Transverse colon (tissue), 4 donors: ENCODE results near the gene POU2F3. TPM values are rescaled to one million over a fixed set of nuclear protein-coding genes. Genes with fewer than 3 reads are reported as not detected.

Experiments
- DNase-seq: peaks from one replicate; pipeline ENCODE4 v3.0.0-alpha.2; 2019
- H3K27ac ChIP-seq, 4 donors: fragments of 200-600 bp; sonication (generic); 2 replicates each; pipeline ENCODE4 v1.5.1; 2016 to 2018; ENCODE audit warnings: inconsistent platforms in 4 of 4
- H3K27me3 ChIP-seq: fragments of 200-600 bp; sonication (generic); 2 replicates; pipeline ENCODE4 v1.5.1; 2017; ENCODE audit warnings: inconsistent platforms
- H3K36me3 ChIP-seq, 4 donors: fragments of 200-600 bp; sonication (generic); 2 replicates each; pipeline ENCODE4 v1.5.1; 2017 to 2019; ENCODE audit warnings: inconsistent platforms in 4 of 4
- H3K4me1 ChIP-seq, 4 donors: fragments of 200-600 bp; sonication (generic); 2 replicates each; pipeline ENCODE4 v1.5.1; 2017 to 2020; ENCODE audit warnings: inconsistent platforms in 4 of 4
- H3K4me3 ChIP-seq, 4 donors: fragments of 200-600 bp; sonication (generic); 1 replicate in 1 of 4; 2 replicates in 3 of 4; pipeline versions ENCODE4 v1.5.1 to v1.6.1; 2017 to 2019; ENCODE audit warnings: inconsistent platforms in 4 of 4
- H3K9me3 ChIP-seq, 2 donors: fragments of 200-600 bp; sonication (generic); 2 replicates each; pipeline ENCODE4 v1.5.1; 2017 to 2019; ENCODE audit warnings: inconsistent platforms in 2 of 2
- CTCF ChIP-seq, 5 experiments: fragments of 200-600 bp in 3 of 5; fragments of 450-650 bp in 2 of 5; sonication (generic) in 3 of 5; IDR thresholded peaks; 1 replicate in 2 of 5; 2 replicates in 3 of 5; pipeline ENCODE4 v1.5.1; 2016 to 2017; ENCODE audit warnings: antibody characterized with exemption in 5 of 5, inconsistent platforms in 3 of 5, mild to moderate bottlenecking in 2 of 5, moderate library complexity in 1 of 5
- EP300 ChIP-seq: sonication (generic); formaldehyde crosslinking; IDR thresholded peaks from one replicate; pipeline ENCODE4 v1.6.1; 2017; ENCODE audit warnings: antibody characterized with exemption, low read depth
- POLR2A ChIP-seq: fragments of 450-650 bp; IDR thresholded peaks from one replicate; pipeline ENCODE4 v1.6.1; 2016; ENCODE audit warnings: antibody characterized with exemption, mild to moderate bottlenecking, moderate library complexity
- POLR2AphosphoS5 ChIP-seq, 3 donors: sonication (generic); formaldehyde crosslinking; IDR thresholded peaks; one replicate each; pipeline ENCODE4 v1.6.1; 2016; ENCODE audit warnings: antibody characterized with exemption in 3 of 3
- WGBS, 2 donors: methylation state at CpG; one replicate each; pipeline ENCODE4 v1.1.5; 2018; ENCODE audit warnings: low coverage in 1 of 2; 5-methylcytosine and 5-hydroxymethylcytosine counted together
- in situ Hi-C, 4 donors: fragments of 200-750 bp; cut with MboI; loops; one replicate each; pipeline versions ENCODE4 v1.15.0 to v1.15.1; 2017; ENCODE audit warnings: low sequenced_read_pairs in 3 of 4, low pct_ligation_motif_present in 1 of 4, low pct_unique_long_range_greater_than_20kb in 1 of 4
- intact Hi-C: fragments of 100-400 bp; cut with DNase I; formaldehyde crosslinking; loops from one replicate; pipeline ENCODE4 v1.15.1; 2023; ENCODE audit warnings: low total_unique reads
- total RNA-seq, 4 donors: library from RNA; depleted of rRNA; stranded (reverse); fragments of >200 nt; gene quantifications; one replicate each; pipeline ENCODE4 v1.1.0, GENCODE V29; 2016

The POU2F3 gene
- total RNA-seq, 4 donors from 2014 or later, result 1.9 to 2.2 TPM; not detected in 2

DNA sequence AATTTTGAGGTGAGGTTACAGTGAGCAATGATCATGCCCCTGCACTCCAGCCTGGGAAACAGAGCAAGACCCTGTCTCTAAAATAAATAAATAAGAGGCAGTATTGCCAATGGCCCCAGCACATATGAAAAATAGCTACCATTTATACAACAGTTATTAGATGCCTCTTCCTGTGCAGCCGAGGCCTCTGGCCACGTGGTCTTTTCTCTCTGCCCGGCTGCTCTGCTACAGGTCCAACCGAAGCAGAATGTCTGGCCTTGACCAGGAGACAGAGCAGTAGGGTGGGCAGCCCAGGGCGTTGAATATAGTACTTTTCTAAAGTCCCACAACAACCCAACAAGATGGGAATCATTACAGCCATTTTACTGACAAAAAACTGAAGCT is 41.5 kb upstream of the POU2F3 start:
- H3K27ac ChIP-seq, result peak overlapping the region in 3 of 4 donors; percentile 79 to 83 (median 83)
- H3K36me3 ChIP-seq, result no peaks in the 10 kb centered on the region
- TF ChIP-seq POLR2A (no peak), EP300 (no peak), POLR2AphosphoS5 (IDR thresholded peaks at IDR 0.05) (no peak), CTCF (IDR thresholded peaks at IDR 0.05) (no peak)
- in situ Hi-C loops (no loop called here), intact Hi-C loops (no loop called here)
- no peaks in the 10 kb centered on the region for H3K9me3 ChIP-seq
- no peak for DNase-seq
- H3K4me1 ChIP-seq, result peaks cover 35 to 49% (median 42%) of the 10 kb centered on the region in 4 donors
- H3K4me3 ChIP-seq, result no peak overlapping the region
- 75% methylated on average over 5 of the region's 5 CpGs; no CpG with 5 or more reads in 1 of the 2 donors for WGBS, 2 donors
- no peaks in the 10 kb centered on the region for H3K27me3 ChIP-seq

GRCh38 chr11:120198787-120199469 is 41.0 kb upstream of the POU2F3 start:
- DNase-seq, result peak; percentile 70
- Histone ChIP-seq H3K9me3 (no peaks in the 10 kb centered on the region), H3K27ac (peak overlapping the region in 3 of 4 donors; percentile 79 to 83 (median 83)), H3K4me3 (no peak overlapping the region), H3K4me1 (peaks cover 35 to 49% (median 42%) of the 10 kb centered on the region in 4 donors), H3K27me3 (no peaks in the 10 kb centered on the region), H3K36me3 (no peaks in the 10 kb centered on the region)
- TF ChIP-seq CTCF (IDR thresholded peaks at IDR 0.05) (no peak), POLR2A (peak; percentile 29), EP300 (no peak), POLR2AphosphoS5 (IDR thresholded peaks at IDR 0.05) (peak in 1 of 3 donors; percentile 54)
- 81% methylated on average over 9 of the region's 9 CpGs; no CpG with 5 or more reads in 1 of the 2 donors for WGBS, 2 donors
- in situ Hi-C loops (no loop called here), intact Hi-C loops (no loop called here)

GRCh38 chr11:120199613-120200012 is 40.3 kb upstream of the POU2F3 start:
- H3K4me1 ChIP-seq, result peaks cover 35 to 49% (median 42%) of the 10 kb centered on the region in 4 donors
- no peaks in the 10 kb centered on the region for H3K9me3 ChIP-seq
- intact Hi-C loops, result no loop called here
- in situ Hi-C loops, result no loop called here
- WGBS, 2 donors, result 95% methylated on average over 9 of the region's 9 CpGs; no CpG with 5 or more reads in 1 of the 2 donors
- no peaks in the 10 kb centered on the region for H3K36me3 ChIP-seq
- H3K27ac ChIP-seq, result peak overlapping the region in 3 of 4 donors; percentile 14 to 83 (median 83)
- TF ChIP-seq EP300, result no peak
- no peak for TF ChIP-seq CTCF (IDR thresholded peaks at IDR 0.05)
- no peak for TF ChIP-seq POLR2AphosphoS5 (IDR thresholded peaks at IDR 0.05)
- TF ChIP-seq POLR2A, result no peak
- H3K27me3 ChIP-seq, result no peaks in the 10 kb centered on the region
- no peak for DNase-seq
- no peak overlapping the region for H3K4me3 ChIP-seq

GRCh38 chr11:120200677-120201076 is 39.3 kb upstream of the POU2F3 start:
- intact Hi-C loops, result no loop called here
- Histone ChIP-seq H3K4me1 (peaks cover 32 to 41% (median 37%) of the 10 kb centered on the region in 4 donors), H3K27ac (no peak overlapping the region), H3K27me3 (no peaks in the 10 kb centered on the region), H3K9me3 (no peaks in the 10 kb centered on the region), H3K36me3 (no peaks in the 10 kb centered on the region), H3K4me3 (no peak overlapping the region)
- TF ChIP-seq POLR2A (no peak), CTCF (IDR thresholded peaks at IDR 0.05) (no peak), EP300 (no peak), POLR2AphosphoS5 (IDR thresholded peaks at IDR 0.05) (no peak)
- WGBS, 2 donors, result 74% methylated on average over 1 of the region's 1 CpG; no CpG with 5 or more reads in 1 of the 2 donors
- DNase-seq, result no peak
- in situ Hi-C loops, result no loop called here
